Activated CD4-positive, alpha-beta T cell treated with anti-CD3 and anti-CD28 coated beads, Interleukin-2, Interleukin-6, amounts not matched to agents 100 ng/mL and 50 ng/mL, durations not matched to agents 16 hours and 8 hours (primary cell): ENCODE measurements around the gene BAHD1.

Experiments used
- DNase-seq: peaks from one replicate; pipeline ENCODE4 v3.0.0-alpha.2; 2020

The BAHD1 gene

DNA sequence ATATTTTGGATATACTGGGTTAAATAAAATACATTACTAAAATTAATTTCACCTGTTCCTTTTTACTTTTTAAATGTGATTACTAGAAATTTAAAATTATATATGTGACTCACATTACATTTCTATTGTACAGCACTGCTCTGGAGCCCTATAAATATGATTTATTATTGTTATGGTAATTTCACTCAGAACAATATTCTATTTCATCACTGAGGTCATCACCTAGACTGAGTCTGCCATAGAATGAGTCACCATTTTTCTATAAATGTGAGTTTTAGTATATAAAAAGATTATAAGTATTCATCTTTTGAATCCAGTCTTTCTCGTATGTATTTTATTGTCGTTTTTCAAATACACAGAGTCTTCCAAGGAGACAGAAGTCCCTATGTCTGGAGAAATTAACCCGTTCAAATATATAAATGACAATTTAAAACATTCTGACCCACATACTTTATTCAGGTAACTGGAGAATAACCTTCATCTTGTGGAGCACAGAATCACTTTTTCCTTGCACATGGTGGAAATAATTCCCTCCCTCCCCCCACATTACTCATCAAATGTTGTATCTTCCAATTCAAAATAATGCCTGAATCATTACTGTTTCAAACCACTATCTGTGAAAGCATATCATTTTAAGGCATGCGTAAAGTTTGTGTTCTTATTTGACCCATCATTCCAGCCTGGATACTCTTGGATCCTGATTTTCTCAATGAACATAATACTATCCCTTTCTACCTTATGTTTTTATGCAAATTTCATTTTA lies 60.0 kb downstream of the BAHD1 start:
- no peak for DNase-seq

DNA sequence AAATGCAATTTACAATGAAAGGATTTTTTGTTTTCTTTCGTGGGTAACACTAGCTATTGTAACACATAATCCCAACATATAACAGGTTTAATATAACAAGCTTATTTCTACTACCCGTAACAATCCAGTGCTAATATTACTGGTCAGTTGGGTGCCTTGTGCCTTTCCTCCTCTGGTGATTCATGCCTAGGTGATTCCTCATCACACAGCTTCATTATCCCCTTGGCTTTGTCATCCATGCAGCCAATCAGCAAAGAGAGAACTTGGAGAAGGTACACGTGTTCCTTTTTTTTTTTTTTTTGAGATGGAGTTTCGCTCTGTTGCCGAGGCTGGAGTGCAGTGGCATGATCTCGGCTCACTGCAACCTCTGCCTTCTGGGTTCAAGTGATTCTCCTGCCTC lies 60.7 kb downstream of the BAHD1 start:
- DNase-seq = no peak

DNA sequence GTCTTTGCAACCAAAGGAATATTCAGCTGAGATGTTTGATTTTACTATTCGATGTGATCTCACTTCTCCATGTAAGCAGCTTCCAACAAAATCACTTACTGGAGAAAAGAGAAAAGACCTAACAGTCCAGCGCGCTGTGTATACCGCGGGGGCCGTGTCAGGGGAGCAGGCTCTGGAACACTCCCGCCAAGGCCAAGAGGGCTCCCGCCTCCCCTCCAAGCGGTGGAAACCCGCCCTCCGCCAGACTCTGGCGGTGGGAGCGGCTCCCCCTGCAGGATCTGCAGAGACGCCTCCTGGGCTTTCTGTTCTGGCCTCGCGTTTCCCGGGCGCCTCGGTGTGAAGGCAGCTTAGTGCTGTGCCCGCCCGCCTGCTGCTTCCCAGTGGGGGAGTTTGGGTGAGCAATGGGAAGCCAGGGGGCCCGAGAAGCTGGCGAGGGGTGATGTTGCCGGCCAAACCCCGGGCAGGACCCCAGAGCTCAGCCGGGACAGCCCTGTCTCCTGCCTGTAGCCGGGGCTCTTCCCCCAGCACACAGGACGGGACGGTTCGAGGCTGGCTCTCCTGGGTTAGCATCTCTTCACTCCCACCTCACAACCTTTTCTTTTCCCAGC lies 66.3 kb downstream of the BAHD1 start:
- peak; percentile 71 for DNase-seq

DNA sequence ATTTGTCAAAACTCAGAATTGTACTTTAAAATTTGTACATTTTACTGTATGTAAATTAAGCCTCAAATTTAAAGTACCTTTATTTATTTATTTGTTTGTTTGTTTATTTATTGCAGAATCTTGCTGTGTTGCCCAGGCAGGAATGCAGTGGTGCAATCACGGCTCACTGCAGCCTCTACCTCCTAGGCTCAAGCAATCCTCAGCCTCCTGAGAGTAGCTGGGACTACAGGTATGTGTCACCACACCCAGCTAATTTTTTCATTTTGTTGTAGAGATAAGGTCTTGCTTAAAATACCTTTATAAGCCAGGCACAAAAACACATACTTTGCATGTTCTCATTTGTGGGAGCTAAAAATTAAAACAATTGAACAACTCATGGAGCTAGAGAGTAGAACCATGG lies 67.5 kb downstream of the BAHD1 start:
- DNase-seq = no peak

DNA sequence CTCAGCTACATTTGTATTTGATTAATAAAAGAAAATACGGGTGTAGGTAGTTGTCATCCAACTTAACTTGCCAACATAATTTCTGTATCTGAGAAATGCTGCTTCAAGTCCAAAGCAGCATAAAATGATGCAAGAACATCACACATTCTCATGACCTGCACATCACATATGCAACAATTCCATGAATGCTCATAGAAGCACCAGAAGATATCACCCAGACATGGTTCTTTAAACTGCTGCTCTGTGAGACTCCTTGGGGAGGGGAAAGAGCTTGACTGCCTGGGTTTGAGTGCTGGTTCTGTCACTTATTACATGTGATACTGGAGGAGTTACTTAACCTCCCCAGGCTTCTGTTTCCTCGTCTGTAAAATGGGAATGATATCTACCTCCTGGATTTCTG lies 69.4 kb downstream of the BAHD1 start:
- DNase-seq = no peak

DNA sequence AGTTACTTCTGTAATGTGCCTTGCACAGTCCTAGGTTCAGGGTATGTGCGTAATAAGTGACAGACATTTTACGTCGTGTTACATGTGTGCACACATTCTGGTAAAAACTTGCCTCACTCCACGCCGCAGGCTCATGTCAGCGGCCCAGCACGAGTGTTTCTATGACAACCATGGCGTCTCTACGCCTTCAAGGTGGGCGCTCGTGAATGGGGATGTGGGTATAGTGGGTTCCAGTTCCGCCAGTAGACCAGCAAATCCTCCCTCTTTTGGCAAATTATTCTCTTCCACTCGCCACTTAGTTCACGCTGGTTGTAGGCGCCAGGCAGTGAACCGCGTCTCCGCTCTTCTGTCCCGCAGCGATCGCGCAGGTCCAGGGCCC lies 70.3 kb downstream of the BAHD1 start:
- no peak for DNase-seq

DNA sequence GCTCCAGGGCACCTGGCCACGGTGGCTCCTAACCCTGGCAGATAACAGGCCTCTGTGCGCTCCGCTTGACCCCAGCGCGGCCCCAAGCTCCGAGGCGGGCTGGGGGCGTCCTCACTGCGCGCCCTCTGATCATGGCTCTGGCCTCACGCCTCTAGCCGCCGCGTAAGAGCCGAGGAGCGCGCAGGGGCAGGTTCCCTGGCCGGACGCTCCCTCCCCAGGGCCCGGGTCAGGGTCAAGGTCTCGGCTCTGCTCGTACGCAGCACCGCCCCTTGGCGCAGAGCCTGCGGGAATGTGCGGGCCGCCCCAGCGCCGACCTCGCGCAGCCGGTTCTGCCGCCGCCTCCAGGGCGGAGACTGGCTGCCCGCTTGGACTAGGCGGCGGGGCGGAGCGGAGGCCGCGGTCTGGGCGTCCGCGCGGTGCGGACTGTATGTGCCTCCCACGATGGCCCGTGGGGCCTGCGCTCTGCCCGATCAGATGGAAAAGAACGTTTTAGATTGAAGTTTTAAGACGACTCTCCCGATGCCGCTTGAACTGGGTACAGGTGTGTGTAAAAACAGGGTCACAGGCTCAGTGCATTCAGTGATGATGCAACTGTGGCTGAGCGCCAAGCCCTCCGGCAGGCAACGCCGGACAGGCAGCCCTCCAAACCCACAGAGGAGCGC lies 70.8 kb downstream of the BAHD1 start:
- peak; percentile 28 for DNase-seq

DNA sequence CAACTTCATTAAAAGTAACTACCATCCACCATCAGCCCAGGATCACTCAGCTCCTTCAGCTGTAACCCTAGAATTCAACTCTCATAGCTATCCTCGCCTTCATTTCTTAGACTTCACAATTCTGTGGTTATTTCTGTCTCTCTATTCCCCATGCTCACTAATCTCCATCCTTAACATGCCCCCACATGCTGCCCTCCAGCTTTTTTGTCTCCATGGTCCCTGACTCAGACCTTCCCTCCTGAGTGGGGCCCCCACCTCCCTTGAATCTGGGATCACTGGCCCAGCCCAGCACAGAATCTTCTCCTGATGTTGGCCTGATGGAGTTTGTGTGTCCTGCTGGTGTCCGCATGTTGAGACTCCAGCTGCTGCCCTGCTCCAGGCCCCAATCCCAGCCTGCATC lies 71.7 kb downstream of the BAHD1 start:
- DNase-seq = no peak

DNA sequence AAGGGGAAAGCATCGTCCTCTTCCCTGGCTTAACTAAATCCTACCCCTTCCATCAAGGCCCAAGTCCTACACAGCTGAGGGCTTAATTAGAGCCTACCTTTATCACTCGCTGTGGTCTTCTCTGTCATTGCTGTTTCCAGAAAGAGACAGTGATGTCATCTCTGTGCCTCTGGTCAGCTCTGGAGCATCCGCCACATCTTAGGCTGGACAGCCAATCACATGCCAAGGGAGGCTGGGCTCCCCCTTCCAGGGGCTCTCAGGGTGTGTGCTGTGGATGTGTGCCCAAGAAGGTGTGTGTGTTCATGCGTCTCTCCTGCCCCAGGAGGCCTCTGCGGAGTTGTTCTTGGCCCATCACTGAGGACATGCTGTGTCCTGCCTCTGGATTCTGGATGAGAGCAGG lies 72.9 kb downstream of the BAHD1 start:
- no peak for DNase-seq

DNA sequence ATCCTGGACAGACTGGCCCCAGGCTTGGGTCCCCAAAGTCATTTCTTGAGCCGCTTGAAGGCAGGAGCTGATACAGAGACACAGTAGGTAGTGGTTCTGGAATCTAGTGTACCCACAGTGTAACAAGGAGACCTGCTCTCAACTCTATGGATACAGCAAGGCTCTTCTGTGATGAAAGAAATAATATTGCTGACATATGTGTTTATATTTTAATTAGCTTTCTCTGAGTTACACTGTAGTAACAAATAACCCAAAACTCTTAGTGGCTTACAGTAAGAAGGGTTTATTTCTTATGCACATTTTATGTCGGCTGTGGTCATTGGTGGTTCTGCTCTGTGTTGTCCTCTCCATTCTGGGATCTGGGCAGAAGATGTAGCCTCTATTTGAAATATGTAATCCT lies 75.6 kb downstream of the BAHD1 start:
- DNase-seq = no peak
